Heart left ventricle (tissue), 13 donors: ENCODE measurements around the gene VPS35L.

Experiments used
- CTCF ChIP-seq, 12 donors: fragments of 200-600 bp; sonication (generic) in 4 of 12; IDR thresholded peaks; one replicate each; pipeline versions ENCODE4 v1.5.0 to v1.8.0; 2018 to 2022; ENCODE audit warnings: antibody characterized with exemption in 12 of 12, mild to moderate bottlenecking in 5 of 12
- POLR2A ChIP-seq, 2 donors: fragments of 450-650 bp; IDR thresholded peaks; one replicate each; pipeline ENCODE4 v1.6.1; 2017; ENCODE audit warnings: antibody characterized with exemption in 2 of 2, mild to moderate bottlenecking in 2 of 2, moderate library complexity in 2 of 2
- donor health status: ischemic (EF 13 %, LVEDD 7.1; RV severe dilation, severe dysfunction).
- donor health status: DM: no; HTN: yes; CAD: no.
- donor health status: DM: no; HTN: no; CAD: no.
- donor health status: ischemic (EF 25% LVEDD 6.9; RV normal size, moderate dysfunction).
- donor health status: ischemic (EF 25% LVEDD 5.7; RV mildly dilated, moderate dysfunction).
- donor health status: ischemic (EF 35%, LVEDD 5.7; RV mildly dilated, moderate dysfunction).
- donor health status: nonischemic (EF 11% LVEDD 7.7; RV severe dilation, severe dysfunction).
- donor health status: DM: yes; HTN: yes; CAD: no.
- donor health status: PGD.
- donor health status: ischemic (EF 29% LVEDD 5.4; RV normal size, mild dysfunction).
- donor health status: nonischemic (EF 23%, LVEDD 6.1; RV moderate dilation, normal function).

DNA sequence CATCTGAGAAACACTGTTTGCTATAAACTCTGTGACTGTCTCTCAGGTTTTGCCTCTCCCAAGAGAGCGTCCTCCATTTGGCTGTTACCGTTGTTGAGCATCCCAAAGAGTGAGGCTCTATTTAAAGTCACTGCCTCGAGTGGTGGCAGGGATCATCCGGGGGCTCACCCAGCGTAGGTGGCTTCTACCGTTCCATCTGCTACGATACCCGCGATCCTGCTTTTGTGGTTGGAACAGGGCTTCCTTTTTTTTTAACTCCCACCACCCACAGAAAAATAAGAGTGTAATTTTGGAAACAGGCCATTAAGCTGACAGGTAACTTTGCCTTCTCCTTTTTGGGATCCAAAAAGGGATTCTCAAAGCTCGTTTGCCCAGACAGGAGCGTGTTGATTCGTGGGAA lies 126.1 kb downstream of the VPS35L start:
- no peak for TF ChIP-seq POLR2A (IDR thresholded peaks at IDR 0.05)
- no peak for TF ChIP-seq CTCF (IDR thresholded peaks at IDR 0.05)
